SU-DHL-6 (cell line): ENCODE data around the gene SLC24A3.

Experiments
- EZH2phosphoT487 ChIP-seq: fragments of 200-600 bp; sonication (generic), shearing (Covaris generic); conservative IDR thresholded peaks from 2 replicates; pipeline ENCODE4 v1.6.1; 2018; ENCODE audit warnings: mild to moderate bottlenecking, antibody characterized with exemption, low read length, moderate library complexity, mixed read lengths
- TF ChIP-seq, protein P1 (sequence below): fragments of 200-600 bp; sonication (generic); IDR thresholded peaks from one replicate; pipeline ENCODE4 v1.5.1; 2017; ENCODE audit warnings: antibody characterized with exemption, mild to moderate bottlenecking, low read length, moderate library complexity; ENCODE audit not compliant: insufficient read depth, poor library complexity, severe bottlenecking

- TF ChIP-seq, protein P1, sequence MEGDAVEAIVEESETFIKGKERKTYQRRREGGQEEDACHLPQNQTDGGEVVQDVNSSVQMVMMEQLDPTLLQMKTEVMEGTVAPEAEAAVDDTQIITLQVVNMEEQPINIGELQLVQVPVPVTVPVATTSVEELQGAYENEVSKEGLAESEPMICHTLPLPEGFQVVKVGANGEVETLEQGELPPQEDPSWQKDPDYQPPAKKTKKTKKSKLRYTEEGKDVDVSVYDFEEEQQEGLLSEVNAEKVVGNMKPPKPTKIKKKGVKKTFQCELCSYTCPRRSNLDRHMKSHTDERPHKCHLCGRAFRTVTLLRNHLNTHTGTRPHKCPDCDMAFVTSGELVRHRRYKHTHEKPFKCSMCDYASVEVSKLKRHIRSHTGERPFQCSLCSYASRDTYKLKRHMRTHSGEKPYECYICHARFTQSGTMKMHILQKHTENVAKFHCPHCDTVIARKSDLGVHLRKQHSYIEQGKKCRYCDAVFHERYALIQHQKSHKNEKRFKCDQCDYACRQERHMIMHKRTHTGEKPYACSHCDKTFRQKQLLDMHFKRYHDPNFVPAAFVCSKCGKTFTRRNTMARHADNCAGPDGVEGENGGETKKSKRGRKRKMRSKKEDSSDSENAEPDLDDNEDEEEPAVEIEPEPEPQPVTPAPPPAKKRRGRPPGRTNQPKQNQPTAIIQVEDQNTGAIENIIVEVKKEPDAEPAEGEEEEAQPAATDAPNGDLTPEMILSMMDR = no peak
- TF ChIP-seq EZH2phosphoT487 = no peak
Observed at GRCh38 chr20:19624221-19624965, 412.0 kb downstream of the SLC24A3 start.
